ENCODE data around the gene CDR2L. TPM values are rescaled to one million over a fixed set of nuclear protein-coding genes. Genes with fewer than 3 reads are reported as not detected.

Gene CDR2L
- total and polyA plus RNA-seq, 4 donors, result 0.70 to 1.5 (median 0.94) TPM

GRCh38 chr17:74995847-74996246 lies 8.4 kb downstream of the CDR2L start:
- Histone ChIP-seq H3K36me3 (ENCODE audit: control insufficient read depth in 4 of 4, insufficient read depth in 3 of 4, low read depth in 1 of 4, low read length in 3 of 4) (no peaks in the 10 kb centered on the region), H3K4me1 (ENCODE audit: control insufficient read depth in 4 of 4, insufficient read depth in 4 of 4, low read length in 3 of 4) (no peaks in the 10 kb centered on the region), H3K4me3 (ENCODE audit: low read depth in 1 of 3, low read length in 3 of 3) (no peak overlapping the region), H3K9me3 (ENCODE audit: control insufficient read depth in 4 of 4, low read length in 3 of 4) (no peaks in the 10 kb centered on the region), H3K27me3 (ENCODE audit: control insufficient read depth in 4 of 4, insufficient read depth in 4 of 4, low read length in 3 of 4) (no peaks in the 10 kb centered on the region), H3K9ac (ENCODE audit: low read depth in 1 of 2, low read length in 2 of 2) (no peak overlapping the region), H3K27ac (ENCODE audit: low read depth in 1 of 2, low read length in 2 of 2) (no peak overlapping the region)
- TF ChIP-seq JUND (IDR thresholded peaks at IDR 0.05) (no peak), REST (IDR thresholded peaks at IDR 0.05) (no peak)
- no peak for DNase-seq (ENCODE audit: low spot score)
- 73% methylated on average over 5 of the region's 5 CpGs for WGBS

- WGBS, result 77% methylated on average over 6 of the region's 6 CpGs
- no peaks in the 10 kb centered on the region for H3K27me3 ChIP-seq (ENCODE audit: control insufficient read depth in 4 of 4, insufficient read depth in 4 of 4, low read length in 3 of 4)
- H3K36me3 ChIP-seq (ENCODE audit: control insufficient read depth in 4 of 4, insufficient read depth in 3 of 4, low read depth in 1 of 4, low read length in 3 of 4), result no peaks in the 10 kb centered on the region
- no peak for DNase-seq (ENCODE audit: low spot score)
- no peaks in the 10 kb centered on the region for H3K9me3 ChIP-seq (ENCODE audit: control insufficient read depth in 4 of 4, low read length in 3 of 4)
- no peaks in the 10 kb centered on the region for H3K4me1 ChIP-seq (ENCODE audit: control insufficient read depth in 4 of 4, insufficient read depth in 4 of 4, low read length in 3 of 4)
- H3K27ac ChIP-seq (ENCODE audit: low read depth in 1 of 2, low read length in 2 of 2), result no peak overlapping the region
- H3K4me3 ChIP-seq (ENCODE audit: low read depth in 1 of 3, low read length in 3 of 3), result no peak overlapping the region
- H3K9ac ChIP-seq (ENCODE audit: low read depth in 1 of 2, low read length in 2 of 2), result no peak overlapping the region
- no peak for TF ChIP-seq FOXA1 (IDR thresholded peaks at IDR 0.05)
- no peak for TF ChIP-seq ATF3 (IDR thresholded peaks at IDR 0.05)
- TF ChIP-seq HNF4G (IDR thresholded peaks at IDR 0.05), result no peak
- no peak for TF ChIP-seq REST (IDR thresholded peaks at IDR 0.05)
- TF ChIP-seq CTCF (IDR thresholded peaks at IDR 0.05; ENCODE audit: low read depth, low read length, missing input control), result no peak
- TF ChIP-seq EGR1 (IDR thresholded peaks at IDR 0.05; ENCODE audit: low read depth in 2 of 2), result no peak
Measured at GRCh38 chr17:74998783-74999182, 11.4 kb downstream of the CDR2L start.

GRCh38 chr17:74999523-74999922 lies 12.1 kb downstream of the CDR2L start:
- Histone ChIP-seq H3K36me3 (ENCODE audit: control insufficient read depth in 4 of 4, insufficient read depth in 3 of 4, low read depth in 1 of 4, low read length in 3 of 4) (no peaks in the 10 kb centered on the region), H3K9me3 (ENCODE audit: control insufficient read depth in 4 of 4, low read length in 3 of 4) (no peaks in the 10 kb centered on the region), H3K27ac (ENCODE audit: low read depth in 1 of 2, low read length in 2 of 2) (no peak overlapping the region), H3K4me3 (ENCODE audit: low read depth in 1 of 3, low read length in 3 of 3) (no peak overlapping the region), H3K9ac (ENCODE audit: low read depth in 1 of 2, low read length in 2 of 2) (no peak overlapping the region), H3K27me3 (ENCODE audit: control insufficient read depth in 4 of 4, insufficient read depth in 4 of 4, low read length in 3 of 4) (no peaks in the 10 kb centered on the region), H3K4me1 (ENCODE audit: control insufficient read depth in 4 of 4, insufficient read depth in 4 of 4, low read length in 3 of 4) (no peaks in the 10 kb centered on the region)
- no peak for DNase-seq (ENCODE audit: low spot score)
- 70% methylated on average over 4 of the region's 4 CpGs for WGBS
- TF ChIP-seq TAF1 (conservative IDR thresholded peaks at IDR 0.05) (no peak), JUND (IDR thresholded peaks at IDR 0.05) (no peak), MAX (IDR thresholded peaks at IDR 0.05) (no peak), NR2F2 (IDR thresholded peaks at IDR 0.05) (no peak), ZBTB33 (IDR thresholded peaks at IDR 0.05) (no peak), RXRA (IDR thresholded peaks at IDR 0.05) (no peak), HNF4G (IDR thresholded peaks at IDR 0.05) (no peak), EGR1 (IDR thresholded peaks at IDR 0.05; ENCODE audit: low read depth in 2 of 2) (no peak)
